AG20443 (cell line): ENCODE data around the gene RNF212.

Experiments
- DNase-seq: peaks from one replicate; pipeline ENCODE4 v3.0.0; 2012; ENCODE audit warnings: low spot score, mixed read lengths

RNF212 gene

GRCh38 chr4:1115528-1116293 lies 2.3 kb upstream of the RNF212 start:
- DNase-seq: no peak

DNA sequence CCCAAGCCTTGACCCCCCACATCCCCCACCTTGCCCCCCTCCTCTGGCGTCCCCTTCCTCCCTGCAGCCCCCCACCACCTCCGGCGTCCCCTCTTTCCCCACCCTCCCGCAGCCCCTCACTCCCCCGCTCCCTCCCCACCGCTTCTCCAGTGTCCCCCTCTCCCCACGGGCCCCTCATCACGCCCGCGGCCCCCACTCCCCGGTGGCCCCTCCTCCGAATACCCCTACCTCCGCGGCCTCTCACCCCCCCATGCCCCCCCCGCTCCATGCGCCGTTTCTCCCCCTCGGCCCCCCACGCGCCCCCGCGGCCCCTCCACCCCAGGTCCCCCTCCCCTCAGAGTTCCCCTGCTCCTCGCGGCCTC lies 562 bp downstream of the RNF212 start:
- no peak for DNase-seq

DNA sequence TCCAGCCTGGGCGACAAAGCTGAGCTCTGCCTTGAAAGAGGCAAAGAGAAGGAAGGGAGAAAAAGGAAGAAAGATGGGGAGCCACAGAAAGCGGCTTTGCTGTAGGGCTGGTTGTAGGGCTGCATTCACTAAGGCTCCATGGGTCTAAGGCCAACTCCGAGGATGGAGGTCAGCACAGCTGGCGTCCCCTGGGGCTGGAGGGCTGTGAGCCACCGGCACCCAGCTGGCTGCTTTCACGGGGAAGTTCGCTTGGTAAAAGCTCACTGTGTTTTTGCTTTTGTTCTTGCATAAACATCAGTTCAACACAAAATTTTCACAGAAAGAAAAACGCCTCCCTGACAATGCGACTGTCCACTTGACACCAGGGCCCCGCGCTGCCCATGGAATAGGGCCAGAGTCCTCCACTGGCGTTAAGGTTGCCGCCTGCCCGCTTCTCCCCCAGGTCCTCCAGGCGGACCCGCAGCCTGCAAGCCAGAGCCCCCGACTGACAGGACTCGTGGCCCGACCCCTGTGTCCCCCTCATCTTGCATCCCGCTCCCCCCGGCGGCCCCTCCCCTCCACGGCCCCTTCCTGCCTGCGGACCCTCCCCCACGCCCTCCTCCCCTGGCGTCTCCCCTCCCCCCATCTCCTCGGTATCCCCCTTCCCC lies 1.1 kb downstream of the RNF212 start:
- DNase-seq: no peak

GRCh38 chr4:1111259-1111809 lies 2.0 kb downstream of the RNF212 start:
- DNase-seq: no peak

DNA sequence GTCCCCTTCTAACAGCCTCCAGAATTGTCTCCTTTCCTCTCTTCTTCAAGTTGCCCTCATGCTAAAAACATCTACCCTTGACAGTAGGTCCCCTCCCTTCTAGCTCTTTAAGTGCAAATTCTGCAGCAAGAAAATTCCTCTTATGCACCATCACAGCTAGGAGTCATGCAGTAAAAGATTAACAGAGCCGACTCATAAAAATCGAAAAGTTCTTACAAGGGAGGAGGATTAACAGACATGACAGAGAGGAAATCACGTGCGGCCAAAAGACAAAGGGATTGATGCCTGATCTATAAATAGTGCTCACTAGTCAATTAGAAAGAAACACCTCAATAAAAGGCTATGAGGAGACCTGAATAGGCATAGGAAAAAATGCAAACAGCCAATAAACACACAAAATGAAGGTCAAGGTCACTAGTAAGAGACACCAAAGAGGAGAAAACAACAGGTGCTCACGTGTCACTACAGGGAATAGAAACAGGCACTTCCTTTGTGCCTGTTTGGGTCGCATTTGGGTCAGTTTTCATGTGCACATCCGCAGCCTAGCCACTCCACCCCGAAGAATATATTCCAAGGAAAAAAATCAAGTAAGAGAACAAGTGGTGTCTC lies 3.4 kb downstream of the RNF212 start:
- DNase-seq: no peak

- DNase-seq: no peak
Measured at GRCh38 chr4:1109333-1109732, 4.0 kb downstream of the RNF212 start.

DNA sequence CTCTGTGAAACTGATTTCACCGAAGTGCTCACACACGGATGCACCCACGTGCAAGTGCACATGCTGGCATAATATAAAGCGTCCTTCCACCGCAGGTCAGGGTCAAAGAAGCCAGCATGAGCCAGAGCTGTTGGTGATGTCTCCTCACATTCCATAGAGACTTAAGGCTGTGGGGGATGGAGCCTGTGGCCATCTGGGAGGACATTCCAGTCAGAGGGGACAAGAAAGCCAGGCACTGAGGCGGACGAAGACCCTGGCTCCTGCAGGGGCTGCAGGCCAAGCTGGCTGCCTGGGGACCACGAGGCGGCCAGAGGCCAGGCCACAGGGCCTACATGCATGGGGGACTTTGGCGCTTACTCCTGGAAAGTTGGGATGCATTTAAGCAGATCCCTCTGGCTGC lies 7.7 kb downstream of the RNF212 start:
- DNase-seq: no peak

DNA sequence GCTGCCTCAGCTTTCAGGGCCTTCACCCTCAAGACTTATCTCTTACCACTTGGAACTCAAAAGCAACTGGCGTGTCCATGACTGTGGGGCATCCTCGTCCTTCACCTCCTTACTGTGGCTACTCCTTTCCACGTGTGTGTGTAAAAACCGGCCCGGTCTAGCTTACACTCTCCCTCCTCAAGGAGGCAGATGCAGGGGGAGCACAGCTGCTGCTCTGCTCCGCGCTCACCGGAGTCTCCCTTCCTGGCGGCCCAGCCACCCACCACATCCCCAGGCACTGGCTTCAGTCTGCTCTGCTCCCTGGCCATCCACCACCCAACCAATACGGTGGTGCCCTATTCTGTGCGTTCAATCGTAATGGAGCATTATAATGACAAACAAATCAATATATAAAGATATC lies 8.3 kb downstream of the RNF212 start:
- DNase-seq: no peak

- DNase-seq: no peak
Measured at GRCh38 chr4:1104647-1105046, 8.7 kb downstream of the RNF212 start.

- no peak for DNase-seq
Measured at GRCh38 chr4:1099684-1100335, 13.6 kb downstream of the RNF212 start.

DNA sequence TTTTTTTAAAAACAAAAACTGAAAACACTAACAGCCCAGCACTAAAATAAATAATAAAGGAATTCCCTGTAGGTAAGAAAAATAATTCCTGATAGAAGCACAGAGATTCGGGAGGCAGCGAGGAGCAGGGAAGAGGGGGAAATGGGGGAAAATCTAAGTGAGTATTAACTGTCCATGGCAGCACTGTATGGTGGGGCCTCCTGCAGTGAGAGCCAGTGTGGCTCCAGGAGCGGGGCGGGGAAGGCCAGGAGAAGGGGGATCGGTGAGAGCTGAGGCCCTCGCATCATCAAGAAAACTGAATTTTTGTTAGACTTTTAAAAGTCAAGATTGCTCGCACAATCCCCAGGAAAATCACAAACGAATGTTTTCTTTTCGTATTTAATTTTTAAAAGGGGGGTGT lies 14.1 kb downstream of the RNF212 start:
- no peak for DNase-seq

DNA sequence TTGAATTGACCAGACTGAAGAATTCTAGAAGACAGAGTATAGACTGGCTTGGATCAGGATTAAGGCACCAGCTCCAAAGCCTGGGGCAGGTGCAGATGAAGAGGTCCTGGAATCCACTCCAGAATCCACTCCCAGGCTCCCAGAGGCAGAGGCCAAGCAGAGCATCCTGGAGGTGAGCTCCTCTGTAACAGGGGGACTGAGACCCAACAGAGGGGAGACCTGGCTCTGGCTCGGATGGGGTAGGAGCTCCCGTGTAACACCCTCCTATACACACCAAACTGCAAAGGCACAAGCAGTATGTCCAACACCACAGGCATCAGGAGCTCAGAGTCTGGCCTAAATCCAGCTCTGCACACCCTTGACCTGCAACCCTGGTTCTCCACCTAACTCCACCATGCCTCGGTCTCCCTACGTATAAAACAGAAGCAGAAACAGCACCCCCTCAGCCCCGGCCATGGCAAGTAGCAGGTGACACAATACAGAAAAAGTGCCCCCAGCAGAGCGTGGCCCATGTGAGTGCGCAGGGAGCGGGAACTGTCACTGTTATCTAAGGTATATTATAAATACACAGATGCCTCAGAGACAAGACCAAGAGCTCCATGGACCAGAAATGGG lies 14.9 kb downstream of the RNF212 start:
- no peak for DNase-seq

- no peak for DNase-seq
Measured at GRCh38 chr4:1097553-1097952, 15.8 kb downstream of the RNF212 start.

- DNase-seq: no peak
Measured at GRCh38 chr4:1096841-1097240, 16.5 kb downstream of the RNF212 start.

DNA sequence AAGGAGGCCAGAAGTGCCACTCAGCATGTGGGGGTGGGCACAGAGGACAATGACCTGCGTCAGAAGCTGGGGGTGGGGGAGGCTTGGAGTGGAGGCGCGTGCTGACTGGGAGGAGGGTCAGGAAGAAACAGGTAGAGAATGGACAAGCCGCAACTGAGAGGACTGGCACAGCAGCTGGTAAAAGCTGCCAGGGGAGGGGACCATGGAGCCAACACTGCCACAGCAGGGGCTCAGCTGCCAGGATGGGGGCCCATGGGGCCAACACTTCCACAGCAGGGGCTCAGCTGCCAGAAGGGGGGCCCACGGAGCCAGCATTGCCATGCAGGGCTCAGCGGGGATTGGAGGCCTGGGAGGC lies 19.1 kb downstream of the RNF212 start:
- no peak for DNase-seq

DNA sequence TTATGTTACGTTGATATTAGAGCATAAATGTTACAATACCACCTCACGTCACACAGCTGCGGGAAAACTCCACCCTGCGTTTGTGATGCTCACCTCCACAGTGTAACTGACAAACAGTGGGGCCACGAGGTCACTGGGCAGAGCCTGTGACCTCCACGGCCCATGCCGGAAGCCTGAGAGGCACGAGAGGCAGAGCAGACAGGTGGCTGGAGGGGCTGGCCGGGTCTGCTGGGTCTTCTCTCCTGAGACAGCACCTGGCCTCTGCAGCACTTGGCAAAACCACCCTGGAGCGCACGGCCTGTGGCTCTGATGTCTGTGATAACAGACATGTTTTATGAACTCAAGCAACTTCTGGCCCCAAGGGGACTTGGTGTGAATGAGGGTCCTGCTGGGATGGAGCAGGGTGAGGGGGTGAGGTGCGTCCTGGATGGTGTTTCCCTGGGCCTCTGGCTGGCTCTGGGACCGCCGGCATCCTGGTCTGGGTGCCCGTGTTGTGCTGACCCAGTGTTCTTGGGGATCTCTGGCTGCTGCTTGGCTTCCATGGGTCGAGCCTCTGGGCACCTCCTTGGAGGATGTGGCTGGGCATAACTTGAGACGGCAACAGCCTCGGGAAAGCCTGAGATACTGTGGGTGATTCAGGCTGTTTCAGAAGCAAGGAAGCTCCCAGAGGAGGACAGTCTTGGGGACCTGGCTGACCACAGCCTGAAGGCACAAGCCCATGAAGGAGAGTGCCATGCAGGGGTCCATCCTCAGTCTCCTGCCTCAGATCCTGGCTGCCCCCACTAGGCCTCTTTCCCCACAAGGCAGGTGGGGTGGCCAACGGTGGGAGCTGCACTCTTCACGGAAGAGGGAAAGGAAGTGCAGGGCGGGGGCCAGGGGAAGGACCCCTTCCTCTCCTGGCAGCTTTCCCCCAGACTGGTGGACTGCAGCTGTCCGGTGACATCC lies 19.7 kb downstream of the RNF212 start:
- no peak for DNase-seq

DNA sequence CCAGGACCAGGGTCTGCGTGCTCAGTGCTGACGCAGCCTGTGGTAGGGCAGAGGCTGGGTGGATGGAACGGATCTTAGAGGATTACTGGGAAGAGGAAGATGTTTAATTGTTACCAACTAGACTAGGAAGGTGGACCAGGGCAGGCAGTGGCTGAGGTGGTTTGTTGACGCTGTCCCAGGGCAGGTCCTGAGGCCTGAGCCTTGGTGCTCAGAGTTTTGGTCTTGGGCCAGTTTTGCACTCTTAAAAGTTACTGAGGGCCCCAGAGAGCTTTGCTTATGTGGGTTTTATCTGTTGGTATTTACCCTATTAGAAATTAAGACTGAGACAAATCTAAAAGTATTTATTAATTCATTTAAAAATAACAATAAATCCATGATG lies 20.4 kb downstream of the RNF212 start:
- no peak for DNase-seq

DNA sequence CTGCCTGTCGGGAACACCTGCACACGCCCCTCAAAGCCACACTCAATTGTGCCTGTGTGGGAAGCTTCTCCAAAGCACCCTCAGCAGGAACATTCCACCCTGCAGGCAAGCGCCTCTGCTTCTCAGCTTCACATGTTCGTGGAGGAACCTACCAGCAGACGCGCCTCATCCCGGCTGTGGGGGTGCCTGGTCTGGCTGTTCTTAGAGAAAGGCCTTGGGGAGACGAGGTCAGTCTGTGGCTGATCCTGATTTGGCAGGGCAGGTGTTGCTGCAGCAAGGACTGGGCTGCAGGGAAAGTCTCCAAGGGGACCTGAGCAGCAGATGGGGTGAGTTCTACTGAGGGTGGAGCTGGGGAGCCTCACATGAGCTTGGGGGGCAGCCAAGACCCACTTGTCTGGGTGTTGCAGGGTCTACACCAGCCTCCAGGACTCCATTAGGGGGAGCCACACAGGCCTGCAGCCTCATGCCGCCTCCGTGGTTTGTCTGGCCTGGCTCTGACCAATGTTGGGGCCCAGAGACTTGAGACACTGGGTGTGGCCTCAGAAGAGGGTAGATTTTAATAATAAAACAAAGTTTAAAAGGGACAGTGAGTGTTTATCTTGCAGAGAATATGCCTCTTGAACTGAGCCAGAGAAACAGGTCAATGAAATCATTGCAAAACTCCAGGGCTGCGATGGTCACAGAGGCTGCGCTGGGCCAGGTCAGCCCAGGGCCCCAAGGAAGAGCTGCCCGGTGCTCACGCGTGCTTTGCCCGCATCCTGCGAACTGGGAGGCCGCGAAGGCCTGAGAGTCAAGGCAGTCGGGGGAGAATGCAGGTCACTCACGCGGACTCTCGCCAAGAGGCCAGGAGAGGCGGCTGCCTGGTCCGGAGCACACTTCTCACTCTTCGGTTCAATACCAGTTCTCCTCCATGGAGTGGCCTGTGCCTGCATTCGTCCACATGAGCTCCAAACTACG lies 21.1 kb downstream of the RNF212 start:
- DNase-seq: no peak

DNA sequence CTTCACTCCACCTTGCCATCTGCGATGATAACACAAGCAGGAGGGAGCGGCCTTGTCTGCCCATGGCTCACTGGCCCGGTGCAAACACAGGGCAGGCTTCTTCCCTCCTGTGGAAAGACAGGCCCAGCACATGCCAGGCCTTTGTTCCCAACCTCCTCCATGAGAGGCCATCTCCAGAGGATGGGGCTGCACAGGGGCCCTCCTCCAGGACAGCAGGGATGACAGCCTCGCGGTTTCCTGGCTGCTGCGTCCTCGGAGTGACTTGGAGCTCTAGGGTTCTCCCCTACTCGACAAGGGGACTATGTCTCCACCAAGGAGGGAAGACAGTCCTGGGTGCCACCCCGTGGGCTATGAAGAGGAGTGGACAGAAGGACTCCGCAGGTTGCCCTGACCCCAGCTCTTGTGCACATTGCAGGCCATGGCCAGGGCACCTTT lies 21.8 kb downstream of the RNF212 start:
- DNase-seq: no peak
